Putamen (tissue), 1 donor: ENCODE data around the gene GPR39.

ENCODE experiments used
- DNase-seq: peaks from one replicate; pipeline ENCODE4 v3.0.0-alpha.2; 2016; ENCODE audit warnings: low spot score

The GPR39 gene

GRCh38 chr2:132567682-132568081, 151.1 kb downstream of the GPR39 start:
- no peak for DNase-seq

- no peak for DNase-seq
Measured at GRCh38 chr2:132568656-132569055, 152.1 kb downstream of the GPR39 start.

- DNase-seq, result no peak
Measured at GRCh38 chr2:132573444-132574007, 156.9 kb downstream of the GPR39 start.

GRCh38 chr2:132577686-132578085, 161.1 kb downstream of the GPR39 start:
- DNase-seq, result no peak

GRCh38 chr2:132581591-132581990, 165.0 kb downstream of the GPR39 start:
- no peak for DNase-seq

- DNase-seq, result no peak
Measured at GRCh38 chr2:132581991-132582738, 165.6 kb downstream of the GPR39 start.

- no peak for DNase-seq
Measured at GRCh38 chr2:132583666-132584360, 167.2 kb downstream of the GPR39 start.

GRCh38 chr2:132584976-132585817, 168.6 kb downstream of the GPR39 start:
- no peak for DNase-seq

- no peak for DNase-seq
Measured at GRCh38 chr2:132586101-132586511, 169.5 kb downstream of the GPR39 start.

GRCh38 chr2:132586835-132587234, 170.2 kb downstream of the GPR39 start:
- DNase-seq, result no peak

GRCh38 chr2:132588576-132588975, 172.0 kb downstream of the GPR39 start:
- DNase-seq, result no peak

GRCh38 chr2:132589111-132589830, 172.7 kb downstream of the GPR39 start:
- DNase-seq, result no peak

- DNase-seq, result no peak
Measured at GRCh38 chr2:132589966-132590365, 173.4 kb downstream of the GPR39 start.

- DNase-seq, result no peak
Measured at GRCh38 chr2:132593171-132593570, 176.6 kb downstream of the GPR39 start.

GRCh38 chr2:132595186-132595585, 178.6 kb downstream of the GPR39 start:
- DNase-seq, result no peak

- no peak for DNase-seq
Measured at GRCh38 chr2:132595693-132596092, 179.1 kb downstream of the GPR39 start.

GRCh38 chr2:132597166-132597565, 180.6 kb downstream of the GPR39 start:
- no peak for DNase-seq

GRCh38 chr2:132597831-132598230, 181.2 kb downstream of the GPR39 start:
- no peak for DNase-seq

- DNase-seq, result no peak
Measured at GRCh38 chr2:132598536-132598935, 181.9 kb downstream of the GPR39 start.

GRCh38 chr2:132599556-132599955, 183.0 kb downstream of the GPR39 start:
- DNase-seq, result no peak

GRCh38 chr2:132604561-132604960, 188.0 kb downstream of the GPR39 start:
- DNase-seq, result no peak
